Fibroblast of lung (primary cell): ENCODE measurements around the gene GCK.

ENCODE experiments used
- EZH2 ChIP-seq: IDR thresholded peaks from 2 replicates; pipeline ENCODE4 v1.5.1; 2012; ENCODE audit warnings: low read length, control low read depth, mild to moderate bottlenecking; ENCODE audit errors: missing control alignments
- TF ChIP-seq, protein P1 (sequence below), 2 donors: IDR thresholded peaks in 1 of 2; conservative IDR thresholded peaks in 1 of 2; 1 replicate in 1 of 2; 2 replicates in 1 of 2; pipeline ENCODE4 v1.5.1; 2011 to 2012; ENCODE audit warnings: low read length in 2 of 2, control low read depth in 1 of 2, inconsistent platforms in 1 of 2, low read depth in 1 of 2, mild to moderate bottlenecking in 1 of 2

DNA sequence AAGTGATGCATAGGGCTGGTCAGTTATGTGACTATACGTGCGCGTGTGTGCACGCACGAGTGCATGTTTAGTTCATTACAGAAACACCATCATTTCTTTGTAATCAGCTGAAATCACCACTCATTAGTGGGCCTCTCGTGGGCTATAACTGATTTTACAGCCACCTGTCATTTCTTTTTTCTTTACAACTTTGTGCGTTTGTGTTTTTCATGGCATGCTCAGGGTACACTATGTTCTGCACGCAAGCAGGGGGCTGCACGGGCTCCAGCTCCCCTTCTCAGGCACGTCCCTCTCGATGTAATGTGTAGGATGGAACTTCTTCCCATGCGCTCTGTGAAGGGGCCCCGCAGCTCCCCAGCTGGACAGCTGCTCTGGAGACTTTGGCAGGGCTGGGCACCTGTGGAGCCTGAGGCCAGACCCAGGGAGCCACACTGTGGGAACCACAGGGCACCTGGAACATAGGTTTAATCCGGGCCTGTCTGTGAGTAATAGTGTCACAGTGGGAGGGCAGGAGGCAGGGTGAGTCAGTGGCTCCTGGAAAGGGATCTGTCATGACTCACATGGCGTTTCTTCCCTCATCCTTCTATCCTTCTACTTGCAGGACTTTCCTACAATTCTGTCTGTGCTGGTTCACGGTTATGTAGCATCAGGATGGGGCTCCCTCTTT is 4.9 kb downstream of the GCK start:
- TF ChIP-seq, protein P1, sequence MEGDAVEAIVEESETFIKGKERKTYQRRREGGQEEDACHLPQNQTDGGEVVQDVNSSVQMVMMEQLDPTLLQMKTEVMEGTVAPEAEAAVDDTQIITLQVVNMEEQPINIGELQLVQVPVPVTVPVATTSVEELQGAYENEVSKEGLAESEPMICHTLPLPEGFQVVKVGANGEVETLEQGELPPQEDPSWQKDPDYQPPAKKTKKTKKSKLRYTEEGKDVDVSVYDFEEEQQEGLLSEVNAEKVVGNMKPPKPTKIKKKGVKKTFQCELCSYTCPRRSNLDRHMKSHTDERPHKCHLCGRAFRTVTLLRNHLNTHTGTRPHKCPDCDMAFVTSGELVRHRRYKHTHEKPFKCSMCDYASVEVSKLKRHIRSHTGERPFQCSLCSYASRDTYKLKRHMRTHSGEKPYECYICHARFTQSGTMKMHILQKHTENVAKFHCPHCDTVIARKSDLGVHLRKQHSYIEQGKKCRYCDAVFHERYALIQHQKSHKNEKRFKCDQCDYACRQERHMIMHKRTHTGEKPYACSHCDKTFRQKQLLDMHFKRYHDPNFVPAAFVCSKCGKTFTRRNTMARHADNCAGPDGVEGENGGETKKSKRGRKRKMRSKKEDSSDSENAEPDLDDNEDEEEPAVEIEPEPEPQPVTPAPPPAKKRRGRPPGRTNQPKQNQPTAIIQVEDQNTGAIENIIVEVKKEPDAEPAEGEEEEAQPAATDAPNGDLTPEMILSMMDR (conservative IDR thresholded peaks at IDR 0.05 in 1 of 2, IDR thresholded peaks at IDR 0.05 in 1 of 2; ENCODE audit: low read depth in 1 of 2, low read length in 2 of 2): no peak
- TF ChIP-seq EZH2: no peak
